GM19372 (cell line): ENCODE results near the gene GNAS.
"Not testable (repeated sequence)": the region's sequence is repeated elsewhere in the genome, so short reads cannot be mapped to it uniquely, and the experiment has no call there.

ENCODE experiments used
- ATAC-seq: cut with Tn5 transposase; IDR thresholded peaks from one replicate; pipeline ENCODE4 v1.9.1; 2021; ENCODE audit warnings: mild to moderate bottlenecking, low read depth, moderate library complexity; ENCODE audit not compliant: unreplicated experiment

GNAS gene

GRCh38 chr20:58852543-58853271 lies at the start of gene GNAS:
Gene GNAS (plus strand): TSS chr20:58852716.
- no peak for ATAC-seq

DNA sequence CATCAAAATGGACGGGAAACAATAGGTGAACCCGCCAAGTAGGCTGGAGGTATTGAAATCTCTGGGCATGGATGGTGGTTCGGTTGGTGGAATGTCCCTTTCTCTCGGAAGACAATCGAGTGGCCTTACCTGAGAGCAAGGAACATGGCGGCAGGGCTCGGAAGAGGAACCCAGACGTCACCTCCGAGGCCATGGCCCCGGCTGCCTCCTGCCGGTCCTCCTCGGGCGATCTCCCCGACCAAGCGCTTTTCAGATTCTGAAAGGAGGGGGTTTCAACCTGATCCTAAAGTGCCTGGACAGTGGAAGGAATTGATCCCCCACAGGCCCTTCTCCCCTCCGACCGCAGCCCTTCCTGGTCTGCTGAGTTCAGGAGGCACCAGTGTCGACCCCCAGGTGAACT lies 49.0 kb upstream of the GNAS start:
- ATAC-seq: no peak

DNA sequence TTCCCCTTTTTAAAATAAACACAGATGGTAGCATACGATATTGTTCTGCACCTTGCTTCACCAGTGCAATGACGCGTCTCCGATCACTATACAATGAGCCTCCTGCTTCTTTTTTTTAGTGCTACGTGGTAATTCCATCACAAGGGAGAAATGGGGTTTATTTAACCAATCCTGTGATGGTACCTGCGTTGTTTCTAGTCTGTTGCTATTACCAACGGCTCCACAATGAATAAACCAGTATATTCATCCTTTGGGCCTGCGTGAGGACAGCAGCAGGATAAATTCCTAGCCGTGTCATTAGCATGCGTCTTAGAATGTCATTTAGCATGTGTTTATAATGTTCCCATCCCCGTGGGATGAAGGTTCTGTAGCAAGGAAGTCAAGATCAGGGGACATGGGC lies 44.7 kb upstream of the GNAS start:
- no peak for ATAC-seq

DNA sequence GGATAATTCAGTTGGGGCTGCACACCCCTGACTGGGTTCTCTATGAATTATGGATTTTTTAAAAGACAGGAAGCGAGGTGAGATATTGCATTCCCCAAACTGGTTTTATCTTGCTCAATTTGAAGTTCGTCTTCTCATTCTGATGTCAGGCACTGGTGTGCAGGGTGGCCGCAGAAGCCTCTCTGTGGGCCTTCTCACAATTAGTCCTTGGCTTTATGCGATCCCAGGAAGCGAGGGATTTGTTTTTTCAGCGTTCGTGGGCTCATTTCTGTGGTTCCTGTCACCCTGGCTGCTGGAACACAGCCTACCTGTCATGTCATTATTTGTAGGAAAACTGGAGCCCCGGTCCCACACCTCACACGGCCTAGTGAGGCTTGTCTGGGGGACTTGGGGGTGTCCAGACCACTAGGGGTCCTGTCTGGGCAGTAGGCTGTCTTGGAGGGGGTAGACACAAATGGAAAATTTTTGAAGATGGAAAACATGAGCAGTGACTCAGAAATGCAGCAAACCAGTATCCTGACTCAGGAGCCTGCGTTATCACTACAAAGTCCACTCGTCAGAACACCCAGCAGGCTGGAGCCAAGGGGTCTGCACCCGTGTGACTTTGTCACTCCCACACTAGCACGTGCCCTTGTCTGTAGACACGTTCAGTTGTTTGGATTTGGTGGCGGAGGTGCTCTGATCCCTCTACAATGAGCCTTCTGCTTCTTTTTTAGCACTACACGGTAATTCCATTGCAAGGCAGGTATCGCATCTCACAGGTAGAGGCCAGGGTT lies 44.1 kb upstream of the GNAS start:
- ATAC-seq: no peak

GRCh38 chr20:58810116-58810878 lies 42.2 kb upstream of the GNAS start:
- no peak for ATAC-seq

DNA sequence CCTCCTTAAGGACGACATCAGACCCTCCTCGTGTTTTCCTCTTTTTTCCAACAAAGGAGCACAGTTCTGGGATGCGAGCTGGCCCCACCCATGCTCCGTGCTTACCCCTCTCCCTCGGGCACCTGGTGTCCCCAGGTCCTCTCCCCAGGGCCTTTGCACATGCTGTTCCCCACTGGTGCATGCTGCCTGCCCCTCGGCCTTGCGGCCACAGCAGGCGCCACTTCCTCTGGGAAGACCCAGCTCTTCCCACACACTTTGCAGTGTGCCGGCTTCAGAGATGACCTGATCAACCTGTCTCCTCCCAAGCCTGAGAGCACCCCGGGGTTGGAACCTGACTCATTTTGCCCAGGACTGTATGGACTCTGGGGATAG lies 41.7 kb upstream of the GNAS start:
- ATAC-seq: no peak

DNA sequence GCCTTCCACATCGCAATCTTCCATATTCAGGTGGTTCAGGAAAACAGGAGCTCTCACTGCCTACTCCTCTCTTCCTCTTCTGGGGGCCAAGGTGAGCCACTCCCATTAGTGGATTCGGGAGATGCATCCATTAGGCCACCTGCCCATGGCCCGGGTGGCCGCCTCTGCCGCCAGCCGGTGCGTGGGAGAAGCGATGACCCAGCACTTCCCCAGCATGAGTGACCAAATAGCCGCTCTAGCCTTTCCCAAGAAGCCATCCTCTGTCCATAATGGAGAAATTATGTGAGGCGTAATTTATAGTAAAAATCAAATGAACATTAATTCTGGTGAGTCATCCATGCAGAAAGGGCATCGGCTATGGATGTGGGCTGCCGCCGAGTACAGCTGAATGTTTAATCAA lies 41.2 kb upstream of the GNAS start:
- no peak for ATAC-seq

DNA sequence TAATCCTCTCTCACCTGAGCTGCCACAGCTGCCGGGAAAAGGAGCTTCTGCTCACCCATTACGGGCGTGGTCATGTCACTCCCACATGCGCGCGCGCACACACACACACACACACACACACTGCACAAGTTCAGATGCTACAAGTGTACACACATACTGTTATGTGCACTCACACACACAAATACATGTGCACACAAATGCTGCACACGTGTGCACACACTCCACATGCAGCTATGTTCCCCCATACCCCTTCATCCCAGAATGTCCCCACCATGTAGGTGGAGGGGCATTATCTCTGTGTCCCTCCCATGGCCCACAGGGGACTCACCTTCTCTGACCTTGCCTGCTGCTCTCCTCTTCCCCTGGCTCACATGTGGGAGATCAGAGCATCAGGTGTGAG lies 39.1 kb upstream of the GNAS start:
- ATAC-seq: no peak

DNA sequence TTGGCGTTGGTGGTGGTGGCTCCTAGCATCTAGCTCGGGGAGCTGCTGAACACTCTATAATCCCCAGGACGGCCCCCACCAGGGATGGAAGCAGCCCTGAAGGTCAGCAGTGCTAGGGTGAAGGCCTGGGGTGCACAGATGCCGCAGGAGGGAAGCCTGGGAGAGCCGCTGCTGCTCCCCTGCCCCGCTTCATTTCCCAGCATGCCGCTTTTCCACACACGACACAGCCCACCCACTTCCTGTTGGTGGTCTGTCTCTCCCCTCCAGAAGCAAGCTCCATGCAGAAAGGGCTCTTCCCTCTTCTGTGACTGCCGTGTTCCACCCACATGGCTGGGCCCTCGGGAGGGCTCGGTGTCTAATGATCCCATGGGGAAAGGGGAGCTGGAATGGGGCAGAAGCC lies 37.1 kb upstream of the GNAS start:
- ATAC-seq: no peak

DNA sequence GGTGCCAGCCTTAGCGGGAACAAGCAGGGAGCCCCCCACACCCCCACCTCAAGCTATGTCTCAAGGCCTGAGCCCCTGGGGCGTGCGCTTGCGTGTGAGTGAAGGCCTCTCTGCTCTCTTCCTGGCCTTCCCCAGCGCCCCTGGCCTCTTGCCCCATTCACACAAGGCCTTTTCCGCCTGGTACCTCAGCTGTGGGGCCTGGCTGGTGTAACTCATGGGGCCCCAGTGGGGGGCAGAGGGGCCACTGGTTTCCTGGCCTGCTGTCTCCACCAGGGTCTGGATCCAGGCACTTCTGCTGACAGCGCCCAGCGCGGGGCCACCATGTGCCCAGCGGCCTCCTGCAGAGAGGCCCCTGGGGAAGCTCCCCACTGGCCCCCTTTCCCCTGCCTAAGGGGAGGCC lies 36.5 kb upstream of the GNAS start:
- no peak for ATAC-seq

- ATAC-seq: no peak
Measured at GRCh38 chr20:58816957-58817651, 35.4 kb upstream of the GNAS start.

- ATAC-seq: no peak
Measured at GRCh38 chr20:58817748-58818147, 34.8 kb upstream of the GNAS start.

DNA sequence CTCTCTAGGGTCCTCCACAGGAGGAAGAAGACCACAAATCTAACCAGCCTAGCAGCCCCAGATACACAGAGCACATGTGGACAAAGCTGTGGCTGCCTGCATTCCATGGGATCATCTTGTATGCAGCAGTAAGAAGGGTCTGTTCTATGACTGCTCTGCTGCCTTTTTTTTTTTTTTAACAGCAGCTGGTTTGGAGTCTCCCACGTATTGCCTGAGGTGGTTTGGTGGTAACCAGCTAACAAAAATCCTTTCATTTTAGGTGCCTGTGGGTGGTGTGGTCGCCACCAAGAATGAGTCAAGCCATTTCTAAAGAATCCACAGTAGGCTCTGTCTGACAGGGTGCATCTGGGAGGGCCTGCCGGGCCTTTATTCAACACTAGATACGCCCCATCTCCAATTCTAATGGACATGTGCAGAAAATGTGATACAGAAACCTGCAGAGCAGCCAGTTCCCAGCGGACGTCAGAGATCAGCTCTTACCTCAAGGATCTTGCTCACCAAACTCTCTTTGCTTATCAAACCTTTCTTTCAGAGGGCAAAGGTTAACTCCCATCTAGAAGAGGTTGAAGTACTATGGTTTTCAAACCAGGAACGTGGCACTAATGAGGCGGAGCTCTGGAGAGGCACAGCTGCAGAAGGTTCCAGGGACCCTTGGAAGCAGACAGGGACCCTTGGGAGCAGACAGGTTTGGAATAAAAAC lies 33.8 kb upstream of the GNAS start:
- ATAC-seq: no peak

DNA sequence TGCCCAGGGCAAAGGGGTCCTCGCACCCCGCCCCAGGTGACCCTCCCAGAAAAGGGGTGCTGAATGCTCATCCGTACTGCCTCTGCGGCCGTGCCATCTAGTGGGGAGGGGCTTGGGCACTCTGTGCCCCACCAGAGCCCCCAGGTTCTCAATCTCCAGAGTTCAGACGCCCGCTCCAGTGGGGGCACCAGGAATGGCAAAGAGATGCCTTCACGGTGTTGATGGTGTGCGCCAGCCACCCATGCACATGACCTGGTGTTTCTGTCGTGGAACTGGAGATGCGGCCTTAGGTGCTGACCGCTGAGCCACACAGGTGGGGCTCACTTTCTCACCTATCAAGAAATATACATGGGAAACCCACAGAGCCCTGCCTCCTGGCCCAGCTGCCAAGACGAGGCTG lies 32.6 kb upstream of the GNAS start:
- ATAC-seq: no peak

GRCh38 chr20:58820515-58820914 lies 32.0 kb upstream of the GNAS start:
- not testable (repeated sequence) for ATAC-seq

- ATAC-seq: no peak
Measured at GRCh38 chr20:58822149-58822548, 30.4 kb upstream of the GNAS start.

DNA sequence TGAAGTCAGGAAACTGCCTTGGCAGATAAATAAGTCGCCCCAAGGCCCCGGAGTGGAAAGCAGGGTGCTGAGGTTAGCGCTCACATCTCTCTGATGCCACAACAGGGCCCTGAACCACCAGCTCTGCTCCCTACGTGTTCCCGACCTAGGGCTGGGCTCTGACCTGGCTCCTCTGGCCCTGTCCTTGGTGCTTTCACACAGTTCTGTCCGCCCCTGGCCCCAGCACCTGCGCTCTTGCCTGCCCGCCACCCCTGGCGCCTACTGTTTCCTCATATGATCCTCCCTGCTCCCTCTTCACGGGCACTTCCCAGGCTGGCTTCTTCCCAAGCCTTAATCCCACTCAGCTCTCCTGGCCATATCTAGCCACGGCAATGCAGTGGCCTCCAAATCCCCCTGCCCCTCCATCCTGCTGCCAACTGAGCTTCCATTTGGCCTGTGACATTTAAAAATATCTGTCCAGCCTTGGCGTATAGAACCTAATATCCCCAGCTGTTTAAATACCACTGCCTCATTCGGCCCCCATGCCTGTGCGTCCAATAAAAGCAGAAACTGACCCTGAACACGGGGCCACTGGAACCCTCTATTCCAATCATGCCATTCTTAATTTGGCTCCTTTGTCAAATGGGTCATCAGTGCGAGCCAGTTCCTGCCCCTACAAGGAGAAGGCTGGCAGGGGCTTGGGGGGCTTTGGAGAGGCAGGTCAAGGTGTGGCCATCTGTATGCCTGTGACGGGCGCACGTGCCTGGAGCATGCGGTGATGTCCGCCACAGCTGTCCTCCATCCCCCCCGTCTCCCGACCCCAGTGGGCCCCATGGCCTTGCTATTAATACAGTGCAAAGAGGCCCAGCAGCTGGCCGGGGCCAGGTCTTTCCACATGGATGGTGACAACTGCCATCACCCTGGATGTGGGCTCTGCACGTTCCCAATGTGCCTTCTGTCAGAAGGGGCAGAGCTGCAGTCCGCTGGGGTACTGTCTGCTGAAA lies 29.5 kb upstream of the GNAS start:
- ATAC-seq: no peak

DNA sequence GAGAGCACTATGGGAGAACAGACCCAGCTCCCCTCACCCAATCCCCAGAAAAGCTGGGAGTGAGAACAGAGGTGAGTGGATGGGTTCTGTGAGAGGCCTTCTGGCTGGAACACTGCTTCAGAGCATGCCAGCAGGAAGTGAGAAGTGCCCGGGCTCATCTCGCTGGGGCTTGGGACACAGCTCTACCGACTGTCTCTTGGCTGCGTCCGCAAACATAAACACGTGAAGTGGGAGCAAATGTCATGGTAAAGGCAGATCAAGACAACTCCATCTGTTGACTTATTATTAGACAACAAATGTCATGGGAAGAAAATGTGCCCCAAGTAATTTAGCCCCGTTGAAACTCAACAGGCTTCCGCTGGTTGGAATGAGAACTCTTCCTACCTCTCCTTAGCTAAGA lies 27.7 kb upstream of the GNAS start:
- ATAC-seq: no peak

GRCh38 chr20:58825450-58825849 lies 27.1 kb upstream of the GNAS start:
- ATAC-seq: no peak
